CD4-positive, alpha-beta memory T cell (primary cell): ENCODE measurements around the gene SYNPR. TPM values are rescaled to one million over a fixed set of nuclear protein-coding genes. Genes with fewer than 3 reads are reported as not detected.

ENCODE experiments used
- CTCF ChIA-PET: fragments of 350-600 bp; sonication (Branson Sonifier 250); formaldehyde crosslinking; loops from one replicate; lab custom pipeline; 2021; ENCODE audit warnings: inconsistent platforms; ENCODE audit not compliant: partially characterized antibody; lab: Charles Lee
- POLR2A ChIA-PET: fragments of 350-600 bp; sonication (Branson Sonifier 250); formaldehyde crosslinking; loops from one replicate; lab custom pipeline; 2021; ENCODE audit not compliant: partially characterized antibody; lab: Charles Lee
- DNase-seq, 5 donors: peaks; one replicate each; pipeline versions ENCODE4 v3.0.0 to v3.0.0-alpha.2; 2020 to 2022; ENCODE audit warnings: mixed read lengths in 1 of 5
- H3K27ac ChIP-seq: one replicate; pipeline ENCODE4 v1.7.0; 2013; ENCODE audit warnings: low read depth, low read length
- H3K27me3 ChIP-seq: 2 replicates; pipeline ENCODE4 v1.7.0; 2013; ENCODE audit warnings: mild to moderate bottlenecking, low read length, moderate library complexity; ENCODE audit not compliant: insufficient read depth
- H3K36me3 ChIP-seq: 2 replicates; pipeline ENCODE4 v1.7.0; 2013; ENCODE audit warnings: mild to moderate bottlenecking, low read length, moderate library complexity; ENCODE audit not compliant: insufficient read depth
- H3K4me1 ChIP-seq: 2 replicates; pipeline ENCODE4 v1.7.0; 2013; ENCODE audit warnings: mild to moderate bottlenecking, low read length, moderate library complexity; ENCODE audit not compliant: insufficient read depth
- H3K4me3 ChIP-seq, 2 donors: one replicate each; pipeline ENCODE4 v1.7.0; 2013; ENCODE audit warnings: low read length in 2 of 2, mild to moderate bottlenecking in 1 of 2
- H3K9me3 ChIP-seq, 2 donors: one replicate each; pipeline ENCODE4 v1.7.0; 2013; ENCODE audit warnings: low read length in 2 of 2, control low read depth in 1 of 2; ENCODE audit not compliant: control insufficient read depth in 1 of 2
- H3K27ac Mint-ChIP-seq, 7 donors: one replicate each; pipeline ENCODE4 v1.8.0; 2020 to 2021; ENCODE audit warnings: mixed read lengths in 7 of 7, mild to moderate bottlenecking in 6 of 7, inconsistent platforms in 3 of 7, moderate library complexity in 3 of 7
- H3K27me3 Mint-ChIP-seq, 2 donors: one replicate each; pipeline ENCODE4 v1.8.0; 2020 to 2021; ENCODE audit warnings: mixed read lengths in 2 of 2
- H3K36me3 Mint-ChIP-seq, 2 donors: one replicate each; pipeline ENCODE4 v1.8.0; 2020 to 2021; ENCODE audit warnings: mixed read lengths in 2 of 2, inconsistent platforms in 1 of 2, mild to moderate bottlenecking in 1 of 2
- H3K4me1 Mint-ChIP-seq, 4 donors: one replicate each; pipeline ENCODE4 v1.8.0; 2020 to 2021; ENCODE audit warnings: mixed read lengths in 4 of 4, mild to moderate bottlenecking in 1 of 4
- H3K4me3 Mint-ChIP-seq, 8 donors: one replicate each; pipeline ENCODE4 v1.8.0; 2020 to 2021; ENCODE audit warnings: mixed read lengths in 8 of 8, mild to moderate bottlenecking in 7 of 8, moderate library complexity in 6 of 8, inconsistent platforms in 3 of 8
- H3K9me3 Mint-ChIP-seq, 8 donors: one replicate each; pipeline ENCODE4 v1.8.0; 2020 to 2021; ENCODE audit warnings: mixed read lengths in 8 of 8, mild to moderate bottlenecking in 5 of 8, inconsistent platforms in 3 of 8, moderate library complexity in 1 of 8
- intact Hi-C: fragments of 100-400 bp; cut with micrococcal nuclease; formaldehyde crosslinking; loops from one replicate; pipeline ENCODE4 v1.15.1; 2023
- polyA plus RNA-seq, 2 donors: library from polyadenylated mRNA; unstranded; fragments of 300-500 nt; fragmentation: Illumina TruSeq; gene quantifications; one replicate each; pipeline ENCODE4 v1.2.3, GENCODE V29; 2021
- total RNA-seq, 2 experiments: library from RNA; stranded (reverse); gene quantifications; one replicate each; pipeline ENCODE4 v1.2.3, GENCODE V29; 2021

SYNPR gene
- total and polyA plus RNA-seq, 4 experiments from 2014 or later = not detected

DNA sequence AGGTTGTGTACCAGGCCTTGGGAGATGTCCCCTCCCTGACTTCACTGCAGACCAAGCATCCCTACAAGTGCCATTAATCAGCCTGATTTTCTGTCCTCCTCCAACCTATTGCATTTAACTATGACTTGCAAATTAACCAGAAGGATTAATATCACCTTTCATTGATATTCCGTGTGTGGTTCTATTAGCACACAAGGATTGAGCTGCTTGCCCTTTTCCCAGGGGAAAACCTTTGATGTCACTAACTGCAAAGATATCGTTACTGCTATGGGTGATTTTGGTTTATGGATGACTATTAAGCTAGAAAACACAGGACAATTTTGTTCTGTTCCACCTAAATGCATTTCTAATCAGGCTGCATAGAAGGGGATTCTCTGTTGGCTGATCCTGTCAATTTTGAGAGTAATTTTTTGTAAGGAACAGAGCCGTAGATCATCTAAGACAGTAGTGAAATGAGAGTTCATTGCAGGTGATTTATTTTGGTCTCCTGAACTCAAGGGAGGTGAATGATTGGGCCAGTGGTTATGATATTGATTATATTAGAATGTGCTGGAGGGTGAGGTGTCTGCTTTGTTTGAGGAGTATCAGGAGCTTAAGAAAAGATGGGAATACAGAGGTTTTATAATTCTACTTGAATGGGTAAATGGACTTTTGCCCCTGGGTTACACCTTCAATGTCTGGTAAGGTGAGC, 196.9 kb downstream of the SYNPR start:
- H3K9me3 ChIP-seq = no peaks in the 10 kb centered on the region
- no peak for DNase-seq
- Mint-ChIP-seq H3K9me3 (peaks cover 0 to 6% (median under 1%) of the 10 kb centered on the region in 8 donors), H3K4me3 (no peak overlapping the region), H3K27me3 (peaks cover 0 to 1% of the 10 kb centered on the region in 2 donors), H3K4me1 (no peaks in the 10 kb centered on the region), H3K36me3 (no peaks in the 10 kb centered on the region), H3K27ac (no peak overlapping the region)
- H3K27ac ChIP-seq = no peak overlapping the region
- ChIA-PET POLR2A (no interaction called here), CTCF (no interaction called here)
- H3K27me3 ChIP-seq = no peaks in the 10 kb centered on the region
- H3K36me3 ChIP-seq = no peaks in the 10 kb centered on the region
- intact Hi-C loops = no loop called here
- no peaks in the 10 kb centered on the region for H3K4me1 ChIP-seq
- H3K4me3 ChIP-seq = no peak overlapping the region

DNA sequence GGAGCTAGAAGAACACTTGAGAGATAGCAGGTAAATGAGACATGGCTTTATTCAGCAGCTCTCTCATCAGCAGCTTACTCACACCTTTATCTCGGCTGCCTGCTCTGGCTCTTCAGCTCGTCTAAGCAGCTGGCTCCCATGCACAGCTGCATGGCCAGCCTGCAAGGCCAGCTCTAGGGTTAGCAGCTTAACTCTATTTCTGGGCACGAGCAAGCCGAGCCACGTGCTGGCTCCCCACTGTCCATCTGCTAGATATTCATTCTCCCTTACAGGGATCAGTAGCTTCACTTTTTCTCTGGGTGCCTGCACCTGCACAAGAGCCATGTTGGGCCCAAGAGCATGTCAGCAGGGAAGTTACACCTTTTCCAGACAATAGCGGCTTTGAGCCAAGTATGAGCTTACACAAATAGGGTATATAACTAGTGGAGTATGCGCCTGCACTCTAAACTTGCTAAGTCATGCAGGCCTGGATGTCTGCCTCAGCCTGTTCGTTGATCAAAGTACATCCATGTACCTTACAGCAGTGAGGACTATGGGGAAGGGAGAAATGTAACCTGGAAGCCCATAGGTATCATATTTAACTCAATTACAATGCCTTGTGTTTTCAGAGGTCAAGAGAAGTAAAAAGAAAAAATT, 199.5 kb downstream of the SYNPR start:
- H3K36me3 Mint-ChIP-seq = no peaks in the 10 kb centered on the region
- DNase-seq = no peak
- no peaks in the 10 kb centered on the region for H3K4me1 Mint-ChIP-seq
- Histone ChIP-seq H3K36me3 (no peaks in the 10 kb centered on the region), H3K27ac (no peak overlapping the region), H3K4me1 (no peaks in the 10 kb centered on the region), H3K9me3 (no peaks in the 10 kb centered on the region), H3K27me3 (no peaks in the 10 kb centered on the region), H3K4me3 (no peak overlapping the region)
- H3K27ac Mint-ChIP-seq = no peak overlapping the region
- ChIA-PET CTCF (no interaction called here), POLR2A (no interaction called here)
- peaks cover 0 to 5% (median 1%) of the 10 kb centered on the region in 8 donors for H3K9me3 Mint-ChIP-seq
- H3K27me3 Mint-ChIP-seq = peaks cover 0 to 1% of the 10 kb centered on the region in 2 donors
- intact Hi-C loops = no loop called here
- no peak overlapping the region for H3K4me3 Mint-ChIP-seq

DNA sequence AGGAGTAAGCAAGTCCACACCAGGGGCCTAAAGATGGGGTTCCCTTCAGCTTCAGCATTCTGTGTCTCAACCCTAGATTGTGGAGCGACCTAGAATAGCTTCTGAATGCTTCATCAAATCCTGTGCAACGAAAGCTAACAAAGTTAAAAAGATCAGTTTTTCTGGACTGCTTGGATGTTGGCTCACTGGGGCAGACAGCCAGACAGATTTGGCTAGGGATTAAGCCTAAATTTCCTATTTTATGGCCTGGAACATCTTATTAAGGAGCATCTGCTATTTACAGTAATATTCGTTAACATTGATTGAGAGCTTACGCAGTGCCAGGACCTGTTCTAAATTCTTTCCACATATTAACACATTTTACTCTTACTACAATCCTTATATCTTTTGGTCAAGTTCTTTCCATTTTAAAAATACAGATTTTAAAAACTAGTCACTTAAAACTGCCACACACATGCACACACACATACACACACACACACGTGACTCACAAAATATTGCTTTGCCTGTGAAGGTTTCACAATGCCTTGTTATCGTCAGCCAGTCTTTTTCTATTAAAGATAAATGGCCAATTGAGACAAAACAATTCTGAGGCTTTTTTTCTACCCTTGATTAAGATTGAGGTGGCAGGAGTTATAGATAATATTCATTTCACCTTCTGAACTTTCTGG, 201.0 kb downstream of the SYNPR start:
- CTCF ChIA-PET = no interaction called here
- H3K9me3 ChIP-seq = no peaks in the 10 kb centered on the region
- H3K9me3 Mint-ChIP-seq = peaks cover 0 to 4% (median 1%) of the 10 kb centered on the region in 8 donors
- H3K27me3 ChIP-seq = no peaks in the 10 kb centered on the region
- H3K4me1 ChIP-seq = no peaks in the 10 kb centered on the region
- H3K4me3 Mint-ChIP-seq = no peak overlapping the region
- no peak for DNase-seq
- no peaks in the 10 kb centered on the region for H3K27me3 Mint-ChIP-seq
- no peak overlapping the region for H3K27ac ChIP-seq
- no peak overlapping the region for H3K27ac Mint-ChIP-seq
- H3K36me3 Mint-ChIP-seq = no peaks in the 10 kb centered on the region
- intact Hi-C loops = no loop called here
- H3K36me3 ChIP-seq = no peaks in the 10 kb centered on the region
- H3K4me1 Mint-ChIP-seq = no peaks in the 10 kb centered on the region
- H3K4me3 ChIP-seq = no peak overlapping the region
- POLR2A ChIA-PET = no interaction called here

DNA sequence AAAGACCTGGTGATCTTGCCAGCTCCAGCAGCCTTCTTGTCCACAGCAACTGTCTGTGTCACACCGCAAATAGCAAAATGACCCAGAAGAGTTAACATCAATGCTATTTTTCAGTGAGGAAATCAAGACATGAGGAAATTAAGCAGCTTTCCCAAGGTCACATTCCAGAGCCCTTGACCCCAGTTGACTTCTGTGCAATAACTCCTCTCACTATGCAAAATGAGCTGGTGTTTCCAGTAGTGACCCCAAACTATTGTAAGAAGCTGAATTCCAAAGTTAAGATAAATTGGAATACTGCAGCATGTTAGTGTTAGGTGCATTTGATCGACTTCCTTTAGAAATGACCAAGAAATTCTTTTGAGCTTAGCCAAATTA, 201.5 kb downstream of the SYNPR start:
- H3K9me3 Mint-ChIP-seq = peaks cover 0 to 4% (median under 1%) of the 10 kb centered on the region in 8 donors
- Histone ChIP-seq H3K27ac (no peak overlapping the region), H3K27me3 (no peaks in the 10 kb centered on the region), H3K36me3 (no peaks in the 10 kb centered on the region), H3K4me3 (no peak overlapping the region), H3K4me1 (no peaks in the 10 kb centered on the region), H3K9me3 (no peaks in the 10 kb centered on the region)
- H3K27ac Mint-ChIP-seq = no peak overlapping the region
- ChIA-PET CTCF (no interaction called here), POLR2A (no interaction called here)
- no peaks in the 10 kb centered on the region for H3K4me1 Mint-ChIP-seq
- no peaks in the 10 kb centered on the region for H3K27me3 Mint-ChIP-seq
- intact Hi-C loops = no loop called here
- no peak overlapping the region for H3K4me3 Mint-ChIP-seq
- H3K36me3 Mint-ChIP-seq = no peaks in the 10 kb centered on the region
- DNase-seq = no peak

DNA sequence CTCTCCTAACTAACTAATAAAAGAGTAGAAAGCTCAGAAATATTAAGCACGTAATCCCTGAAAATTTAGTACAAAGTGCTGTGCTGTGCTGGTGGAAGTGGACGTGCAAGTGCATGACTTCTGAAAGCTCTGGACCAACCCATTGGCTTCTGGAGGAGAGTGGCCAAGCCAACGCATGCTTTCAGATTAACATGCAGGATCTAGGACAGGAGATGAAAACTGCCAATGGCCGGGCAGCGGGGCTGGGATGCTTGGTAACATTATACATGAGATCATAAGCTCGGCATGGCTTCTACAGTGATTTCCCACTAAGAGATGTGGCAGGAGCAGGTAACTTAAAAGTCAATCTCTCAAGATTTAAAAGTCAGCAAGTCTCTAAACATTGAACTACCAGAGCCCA, 203.5 kb downstream of the SYNPR start:
- Mint-ChIP-seq H3K4me3 (no peak overlapping the region), H3K9me3 (peaks cover 0 to 5% (median 0%) of the 10 kb centered on the region in 8 donors), H3K36me3 (no peaks in the 10 kb centered on the region), H3K27me3 (no peaks in the 10 kb centered on the region), H3K4me1 (no peaks in the 10 kb centered on the region), H3K27ac (no peak overlapping the region)
- no peak overlapping the region for H3K27ac ChIP-seq
- H3K9me3 ChIP-seq = no peaks in the 10 kb centered on the region
- H3K27me3 ChIP-seq = no peaks in the 10 kb centered on the region
- H3K4me1 ChIP-seq = no peaks in the 10 kb centered on the region
- CTCF ChIA-PET = no interaction called here
- no peaks in the 10 kb centered on the region for H3K36me3 ChIP-seq
- DNase-seq = no peak
- no peak overlapping the region for H3K4me3 ChIP-seq
- POLR2A ChIA-PET = no interaction called here
- intact Hi-C loops = no loop called here

DNA sequence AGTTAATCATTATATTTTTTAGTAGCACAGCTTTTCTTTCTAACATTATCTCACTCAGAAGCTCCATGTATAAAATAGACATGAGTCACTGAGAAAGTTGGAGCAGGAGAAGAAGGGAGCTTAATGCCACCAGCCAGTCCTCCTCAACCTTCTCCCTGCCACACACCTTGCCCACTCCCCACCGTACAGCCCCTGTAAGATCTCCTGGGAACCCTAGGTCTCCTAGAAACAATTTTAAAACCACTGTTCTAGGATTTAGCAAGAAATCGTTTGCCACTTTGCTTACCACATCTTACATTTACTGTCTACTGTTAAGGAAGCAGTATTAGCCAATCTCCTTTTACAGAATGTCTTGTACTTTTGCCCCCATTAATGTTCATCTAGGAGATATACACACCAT, 204.2 kb downstream of the SYNPR start:
- H3K9me3 Mint-ChIP-seq = peaks cover 0 to 5% (median 0%) of the 10 kb centered on the region in 8 donors
- no peak for DNase-seq
- ChIA-PET CTCF (no interaction called here), POLR2A (no interaction called here)
- H3K4me3 Mint-ChIP-seq = no peak overlapping the region
- no peaks in the 10 kb centered on the region for H3K4me1 Mint-ChIP-seq
- Histone ChIP-seq H3K9me3 (no peaks in the 10 kb centered on the region), H3K27me3 (no peaks in the 10 kb centered on the region), H3K4me1 (no peaks in the 10 kb centered on the region), H3K4me3 (no peak overlapping the region), H3K36me3 (no peaks in the 10 kb centered on the region), H3K27ac (no peak overlapping the region)
- H3K27me3 Mint-ChIP-seq = no peaks in the 10 kb centered on the region
- intact Hi-C loops = no loop called here
- H3K36me3 Mint-ChIP-seq = no peaks in the 10 kb centered on the region
- H3K27ac Mint-ChIP-seq = peak overlapping the region in 1 of 7 donors; percentile 53

DNA sequence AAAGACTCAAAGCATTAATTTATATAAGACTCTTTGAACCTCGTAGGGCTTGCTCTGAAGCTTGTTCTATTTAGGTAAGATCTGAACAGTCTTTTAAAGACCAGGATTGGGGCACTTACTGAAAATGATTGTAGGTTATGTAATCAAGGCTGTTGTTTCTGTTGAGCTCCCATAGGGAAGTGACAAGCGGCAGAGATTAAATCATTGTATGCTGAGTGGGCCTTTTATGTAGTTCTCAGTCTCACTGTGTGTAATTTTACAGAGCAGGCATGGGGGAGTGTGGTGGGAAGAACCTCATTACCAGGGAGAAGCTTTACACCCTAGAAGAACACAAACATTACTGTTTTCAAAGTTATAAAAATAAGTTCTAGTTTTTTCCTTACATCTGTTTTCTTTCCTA, 214.4 kb downstream of the SYNPR start:
- intact Hi-C loops = no loop called here
- Mint-ChIP-seq H3K4me1 (no peaks in the 10 kb centered on the region), H3K4me3 (no peak overlapping the region), H3K9me3 (peaks cover 0 to 8% (median 1%) of the 10 kb centered on the region in 8 donors), H3K27me3 (no peaks in the 10 kb centered on the region), H3K36me3 (no peaks in the 10 kb centered on the region), H3K27ac (no peak overlapping the region)
- no peak overlapping the region for H3K4me3 ChIP-seq
- no peaks in the 10 kb centered on the region for H3K36me3 ChIP-seq
- no peaks in the 10 kb centered on the region for H3K4me1 ChIP-seq
- CTCF ChIA-PET = no interaction called here
- H3K27ac ChIP-seq = no peak overlapping the region
- POLR2A ChIA-PET = no interaction called here
- no peaks in the 10 kb centered on the region for H3K9me3 ChIP-seq
- DNase-seq = no peak
- no peaks in the 10 kb centered on the region for H3K27me3 ChIP-seq
